Calu3 (cell line): ENCODE data around the gene PSMB2. TPM values are rescaled to one million over a fixed set of nuclear protein-coding genes. Genes with fewer than 3 reads are reported as not detected.

Source experiments
- BruUV-seq: library from RNA; stranded (reverse); fragments of 400-500 nt; replicated peaks from 2 replicates; lab custom pipeline; 2021; lab: Mats Ljungman, UMichigan
- CTCF ChIA-PET: fragments of 300-600 bp; sonication (Branson Sonifier 250); formaldehyde crosslinking; loops from one replicate; lab custom pipeline; 2022; ENCODE audit warnings: antibody characterized with exemption; lab: Charles Lee
- DNase-seq: peaks from one replicate; pipeline ENCODE4 v3.0.0; 2022
- H3K27ac Mint-ChIP-seq: one replicate; pipeline ENCODE4 v1.8.0; 2022; ENCODE audit warnings: mixed read lengths; ENCODE audit not compliant: unreplicated experiment
- H3K27me3 Mint-ChIP-seq: one replicate; pipeline ENCODE4 v1.8.0; 2022; ENCODE audit warnings: mixed read lengths; ENCODE audit not compliant: unreplicated experiment
- H3K36me3 Mint-ChIP-seq: one replicate; pipeline ENCODE4 v1.8.0; 2022; ENCODE audit warnings: mild to moderate bottlenecking, moderate library complexity, mixed read lengths; ENCODE audit not compliant: insufficient read depth, unreplicated experiment
- H3K4me1 Mint-ChIP-seq: one replicate; pipeline ENCODE4 v1.8.0; 2022; ENCODE audit warnings: mild to moderate bottlenecking, low read depth, mixed read lengths; ENCODE audit not compliant: unreplicated experiment
- H3K4me3 Mint-ChIP-seq: one replicate; pipeline ENCODE4 v1.8.0; 2022; ENCODE audit warnings: mild to moderate bottlenecking, low read depth, moderate library complexity, mixed read lengths; ENCODE audit not compliant: unreplicated experiment
- H3K9me3 Mint-ChIP-seq: one replicate; pipeline ENCODE4 v1.8.0; 2022; ENCODE audit warnings: low read depth, mixed read lengths; ENCODE audit not compliant: unreplicated experiment
- intact Hi-C: fragments of 100-400 bp; cut with micrococcal nuclease; formaldehyde crosslinking; loops from one replicate; pipeline ENCODE4 v1.10.0; 2022; ENCODE audit not compliant: unreplicated experiment
- total RNA-seq: library from RNA; stranded (reverse); gene quantifications from 2 replicates; pipeline ENCODE4 v1.2.3, GENCODE V29; 2022
- TF ChIP-seq, protein P1 (sequence below): fragments of 200-600 bp; IDR thresholded peaks from one replicate; pipeline ENCODE4 v1.8.0; 2022; ENCODE audit warnings: antibody characterized with exemption; ENCODE audit not compliant: unreplicated experiment

PSMB2 gene
- total RNA-seq, 1 experiment from 2014 or later: 109 TPM

DNA sequence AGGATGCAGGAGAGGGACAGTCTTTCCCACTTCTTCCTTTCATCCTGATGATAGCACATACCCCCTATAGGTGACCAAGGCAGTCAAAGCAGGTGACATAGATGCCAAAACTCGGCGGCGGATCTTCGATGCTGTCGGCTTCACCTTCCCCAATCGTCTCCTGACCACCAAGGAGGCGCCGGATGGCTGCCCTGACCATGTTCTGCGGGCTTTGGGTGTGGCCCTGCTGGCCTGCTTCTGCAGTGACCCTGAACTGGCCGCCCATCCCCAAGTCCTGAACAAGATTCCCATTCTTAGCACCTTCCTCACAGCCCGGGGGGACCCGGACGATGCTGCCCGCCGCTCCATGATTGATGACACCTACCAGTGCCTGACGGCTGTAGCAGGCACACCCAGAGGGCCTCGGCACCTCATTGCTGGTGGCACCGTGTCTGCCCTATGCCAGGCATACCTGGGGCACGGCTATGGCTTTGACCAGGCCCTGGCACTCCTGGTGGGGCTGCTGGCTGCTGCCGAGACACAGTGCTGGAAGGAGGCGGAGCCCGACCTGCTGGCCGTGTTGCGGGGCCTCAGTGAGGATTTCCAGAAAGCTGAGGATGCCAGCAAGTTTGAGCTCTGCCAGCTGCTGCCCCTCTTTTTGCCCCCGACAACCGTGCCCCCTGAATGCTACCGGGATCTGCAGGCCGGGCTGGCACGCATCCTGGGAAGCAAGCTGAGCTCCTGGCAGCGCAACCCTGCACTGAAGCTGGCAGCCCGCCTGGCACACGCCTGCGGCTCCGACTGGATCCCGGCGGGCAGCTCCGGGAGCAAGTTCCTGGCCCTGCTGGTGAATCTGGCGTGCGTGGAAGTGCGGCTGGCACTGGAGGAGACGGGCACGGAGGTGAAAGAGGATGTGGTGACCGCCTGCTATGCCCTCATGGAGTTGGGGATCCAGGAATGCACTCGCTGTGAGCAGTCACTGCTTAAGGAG is 80.8 kb downstream of the PSMB2 start:
- intact Hi-C loops: no loop called here
- no TSS peak for BruUV-seq
- H3K9me3 Mint-ChIP-seq: no peaks in the 10 kb centered on the region
- CTCF ChIA-PET: no interaction called here
- no peak overlapping the region for H3K27ac Mint-ChIP-seq
- peaks cover 12% of the 10 kb centered on the region for H3K4me1 Mint-ChIP-seq
- no peaks in the 10 kb centered on the region for H3K27me3 Mint-ChIP-seq
- TF ChIP-seq, protein P1, sequence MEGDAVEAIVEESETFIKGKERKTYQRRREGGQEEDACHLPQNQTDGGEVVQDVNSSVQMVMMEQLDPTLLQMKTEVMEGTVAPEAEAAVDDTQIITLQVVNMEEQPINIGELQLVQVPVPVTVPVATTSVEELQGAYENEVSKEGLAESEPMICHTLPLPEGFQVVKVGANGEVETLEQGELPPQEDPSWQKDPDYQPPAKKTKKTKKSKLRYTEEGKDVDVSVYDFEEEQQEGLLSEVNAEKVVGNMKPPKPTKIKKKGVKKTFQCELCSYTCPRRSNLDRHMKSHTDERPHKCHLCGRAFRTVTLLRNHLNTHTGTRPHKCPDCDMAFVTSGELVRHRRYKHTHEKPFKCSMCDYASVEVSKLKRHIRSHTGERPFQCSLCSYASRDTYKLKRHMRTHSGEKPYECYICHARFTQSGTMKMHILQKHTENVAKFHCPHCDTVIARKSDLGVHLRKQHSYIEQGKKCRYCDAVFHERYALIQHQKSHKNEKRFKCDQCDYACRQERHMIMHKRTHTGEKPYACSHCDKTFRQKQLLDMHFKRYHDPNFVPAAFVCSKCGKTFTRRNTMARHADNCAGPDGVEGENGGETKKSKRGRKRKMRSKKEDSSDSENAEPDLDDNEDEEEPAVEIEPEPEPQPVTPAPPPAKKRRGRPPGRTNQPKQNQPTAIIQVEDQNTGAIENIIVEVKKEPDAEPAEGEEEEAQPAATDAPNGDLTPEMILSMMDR: no peak
- no peak overlapping the region for H3K4me3 Mint-ChIP-seq
- DNase-seq: no peak
- H3K36me3 Mint-ChIP-seq: peaks cover 49% of the 10 kb centered on the region

DNA sequence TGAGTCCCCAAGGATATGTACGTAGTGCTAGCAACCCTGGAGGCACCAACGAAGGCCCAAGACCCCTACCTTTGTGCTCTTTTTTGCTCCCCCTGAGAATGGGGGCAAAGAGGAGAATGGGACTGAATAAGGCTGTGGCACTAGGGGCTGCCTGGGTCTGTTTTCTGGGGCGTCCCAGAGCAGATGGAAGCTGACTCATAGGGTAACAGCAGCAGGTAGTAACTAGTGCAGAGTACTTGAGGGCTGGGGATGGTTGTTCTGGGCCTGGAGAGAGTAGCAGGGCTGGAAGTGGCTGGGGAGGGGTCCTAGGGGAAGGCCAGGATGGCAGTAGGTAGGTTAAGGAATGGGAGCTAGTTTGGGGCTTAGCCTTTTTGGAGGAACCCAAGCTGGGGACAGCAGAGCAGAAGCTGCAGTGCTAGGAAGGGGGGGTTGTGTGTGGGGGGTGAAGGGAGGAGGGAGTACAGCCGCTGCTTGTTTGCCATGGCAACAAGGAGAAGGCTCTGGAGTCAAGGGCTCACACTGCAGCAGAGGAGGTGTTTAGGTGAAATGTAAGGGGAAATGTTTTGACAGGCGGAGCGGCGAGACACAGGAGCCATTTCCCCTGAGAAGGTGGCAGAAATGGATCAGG is 81.9 kb downstream of the PSMB2 start:
- Mint-ChIP-seq H3K27me3 (no peaks in the 10 kb centered on the region), H3K9me3 (no peaks in the 10 kb centered on the region), H3K4me1 (peaks cover 23% of the 10 kb centered on the region), H3K4me3 (no peak overlapping the region), H3K27ac (no peak overlapping the region), H3K36me3 (peaks cover 45% of the 10 kb centered on the region)
- no peak for DNase-seq
- TF ChIP-seq, protein P1: no peak
- CTCF ChIA-PET: interaction anchor here (0.6 kb wide), 1 partner anchor 957 kb away, joined by 3 read pairs; no protein-coding TSS in a partner anchor
- BruUV-seq: no TSS peak
- intact Hi-C loops: no loop called here

DNA sequence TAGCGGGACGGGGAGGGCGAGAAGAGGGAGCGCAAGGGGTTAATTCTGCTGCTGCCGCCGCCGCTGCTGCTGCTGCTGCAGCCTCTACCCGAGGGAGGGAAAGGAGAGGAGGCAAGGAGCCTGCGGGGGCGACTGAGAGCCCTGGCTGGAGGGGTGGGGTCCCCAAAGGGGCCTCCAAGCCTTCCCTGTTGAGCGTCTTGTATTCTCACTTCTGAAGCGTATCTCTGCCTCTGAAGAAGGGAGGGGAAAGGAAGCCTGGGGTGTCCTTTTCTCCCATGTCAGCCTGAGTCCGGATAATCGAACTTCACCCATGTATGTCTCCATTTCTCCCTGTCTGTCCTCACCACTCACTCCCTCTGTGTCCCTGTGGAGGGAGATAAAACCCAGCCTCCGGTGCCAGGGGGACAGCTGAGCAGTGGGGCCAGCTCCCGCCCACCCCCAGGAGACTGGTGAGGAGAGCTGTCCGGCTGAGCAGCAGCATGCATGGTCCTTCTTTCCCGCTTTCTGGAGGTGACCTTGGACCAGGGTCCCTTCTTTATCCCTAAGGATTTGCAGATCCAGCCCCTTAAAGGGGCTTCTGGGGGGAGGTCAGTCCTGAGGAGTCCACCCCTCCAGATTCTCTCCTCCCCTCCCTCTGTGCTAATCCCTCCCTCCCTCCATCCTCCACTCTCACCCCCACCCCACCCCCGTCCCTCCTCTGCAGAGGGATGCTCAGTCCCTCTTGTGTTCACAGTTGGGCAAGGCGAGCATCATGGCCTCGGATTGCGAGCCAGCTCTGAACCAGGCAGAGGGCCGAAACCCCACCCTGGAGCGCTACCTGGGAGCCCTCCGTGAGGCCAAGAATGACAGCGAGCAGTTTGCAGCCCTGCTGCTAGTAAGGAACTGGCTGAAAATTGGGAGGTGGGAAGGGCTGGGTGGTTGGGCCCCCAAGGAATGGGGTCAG is 82.7 kb downstream of the PSMB2 start:
- TF ChIP-seq, protein P1: no peak
- BruUV-seq: no TSS peak
- CTCF ChIA-PET: interaction anchor here (0.6 kb wide), 1 partner anchor 958 kb away, joined by 3 read pairs; no protein-coding TSS in a partner anchor
- Mint-ChIP-seq H3K36me3 (peaks cover 44% of the 10 kb centered on the region), H3K27me3 (no peaks in the 10 kb centered on the region), H3K4me3 (peak overlapping the region; percentile 96), H3K4me1 (peaks cover 23% of the 10 kb centered on the region), H3K9me3 (no peaks in the 10 kb centered on the region), H3K27ac (peak overlapping the region; percentile 93)
- intact Hi-C loops: no loop called here
- DNase-seq: no peak
